NCI-H524 treated with DMSO at 0.1 percent for 48 hours (cell line): ENCODE results near the gene HHATL.

Experiments used
- DNase-seq: peaks from one replicate; lab custom pipeline; 2025; lab: John Stamatoyannopoulos, UW

The HHATL gene

GRCh38 chr3:42663581-42664437 lies 38.8 kb downstream of the HHATL start:
- no peak for DNase-seq

GRCh38 chr3:42662813-42663535 lies 39.6 kb downstream of the HHATL start:
- DNase-seq, result no peak

DNA sequence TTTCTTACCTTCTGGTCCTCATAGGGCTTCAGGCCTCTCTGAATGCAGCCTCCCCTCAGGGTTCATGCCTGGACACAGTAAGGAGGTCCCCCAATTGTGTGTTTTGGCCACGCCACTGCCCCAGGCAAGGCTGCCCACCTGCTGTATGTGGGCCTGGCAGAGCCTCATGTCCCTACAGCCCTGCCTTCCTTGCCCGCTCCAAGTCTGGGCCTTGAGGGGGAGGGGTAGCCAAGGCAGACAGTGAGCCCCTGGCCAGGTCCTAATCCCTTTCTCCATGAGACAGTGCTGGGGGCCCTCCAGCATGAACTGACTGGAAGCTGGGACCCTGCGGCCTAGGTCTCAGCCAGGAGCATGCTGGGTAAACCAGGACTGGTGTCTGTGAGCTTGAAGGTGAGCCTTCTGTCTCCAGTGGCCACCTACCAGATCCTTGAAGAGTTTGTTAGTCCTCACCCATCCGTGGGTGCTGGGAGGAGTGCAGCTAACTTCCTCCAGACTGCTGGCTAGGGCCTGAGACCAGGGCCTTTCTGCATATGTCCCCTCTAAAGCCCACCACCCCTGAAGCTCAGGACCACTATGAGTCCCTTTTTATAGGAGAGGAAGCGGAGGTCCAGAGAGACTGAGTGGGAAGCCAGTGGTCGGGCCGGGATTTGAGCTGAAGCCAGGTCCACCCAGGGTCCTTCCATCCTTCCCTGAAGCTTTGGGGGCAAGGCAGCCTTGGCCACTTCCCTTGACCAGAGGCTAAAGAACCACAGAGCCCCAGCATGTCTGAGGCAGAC lies 40.4 kb downstream of the HHATL start:
- DNase-seq, result no peak

GRCh38 chr3:42661593-42662022 lies 41.0 kb downstream of the HHATL start:
- DNase-seq, result no peak

- DNase-seq, result no peak
Measured at GRCh38 chr3:42660898-42661297, 41.7 kb downstream of the HHATL start.

- no peak for DNase-seq
Measured at GRCh38 chr3:42660131-42660715, 42.4 kb downstream of the HHATL start.

DNA sequence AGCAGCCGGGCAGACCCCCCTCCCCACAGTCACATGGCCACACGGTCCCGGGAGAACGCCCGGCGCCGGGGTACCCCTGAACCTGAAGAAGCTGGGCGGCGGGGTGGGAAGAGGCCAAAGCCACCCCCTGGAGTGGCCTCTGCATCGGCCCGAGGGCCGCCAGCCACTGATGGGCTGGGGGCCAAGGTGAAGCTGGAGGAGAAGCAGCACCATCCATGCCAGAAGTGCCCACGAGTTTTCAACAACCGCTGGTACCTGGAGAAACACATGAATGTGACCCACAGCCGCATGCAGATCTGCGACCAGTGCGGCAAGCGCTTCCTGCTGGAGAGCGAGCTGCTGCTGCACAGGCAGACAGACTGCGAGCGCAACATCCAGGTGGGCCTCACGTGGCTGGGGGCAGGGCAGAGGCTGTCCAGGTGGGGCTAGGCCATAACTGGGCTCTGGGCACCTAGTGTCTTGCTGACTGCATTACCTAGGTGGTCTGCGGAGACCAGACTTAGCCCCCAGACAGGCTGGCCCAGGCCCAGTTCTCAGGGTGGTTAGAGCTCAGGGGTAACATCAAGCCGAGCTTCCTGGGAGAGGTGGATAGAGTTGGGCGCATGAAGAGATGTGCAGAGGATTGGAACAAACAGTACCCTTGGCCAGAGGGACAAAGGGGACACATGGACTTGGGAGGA lies 43.0 kb downstream of the HHATL start:
- DNase-seq, result no peak

GRCh38 chr3:42658771-42659390 lies 43.7 kb downstream of the HHATL start:
- no peak for DNase-seq

DNA sequence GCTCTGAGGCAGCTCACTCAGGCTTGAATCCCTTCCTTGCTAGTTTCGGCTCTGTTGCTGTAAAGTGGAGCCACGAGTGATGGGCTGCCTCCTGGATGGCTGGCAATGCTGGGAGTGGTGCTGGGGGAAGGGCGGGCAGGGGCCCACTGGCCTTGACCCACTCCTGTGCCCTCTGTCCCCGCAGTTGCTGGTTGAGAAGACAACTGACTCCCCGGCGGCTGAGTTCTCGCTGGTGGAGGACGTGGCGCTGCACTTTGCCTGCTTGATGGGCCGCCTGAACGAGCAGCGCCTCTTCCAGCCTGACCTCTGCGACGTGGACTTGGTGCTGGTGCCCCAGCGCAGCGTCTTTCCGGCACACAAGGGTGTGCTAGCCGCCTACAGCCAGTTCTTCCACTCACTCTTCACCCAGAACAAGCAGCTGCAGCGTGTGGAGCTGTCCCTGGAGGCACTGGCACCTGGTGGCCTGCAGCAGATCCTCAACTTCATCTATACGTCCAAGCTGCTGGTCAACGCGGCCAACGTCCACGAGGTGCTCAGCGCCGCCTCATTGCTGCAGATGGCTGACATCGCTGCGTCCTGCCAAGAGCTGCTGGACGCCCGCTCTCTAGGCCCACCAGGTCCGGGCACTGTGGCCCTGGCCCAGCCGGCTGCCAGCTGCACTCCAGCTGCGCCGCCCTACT lies 44.4 kb downstream of the HHATL start:
- no peak for DNase-seq

DNA sequence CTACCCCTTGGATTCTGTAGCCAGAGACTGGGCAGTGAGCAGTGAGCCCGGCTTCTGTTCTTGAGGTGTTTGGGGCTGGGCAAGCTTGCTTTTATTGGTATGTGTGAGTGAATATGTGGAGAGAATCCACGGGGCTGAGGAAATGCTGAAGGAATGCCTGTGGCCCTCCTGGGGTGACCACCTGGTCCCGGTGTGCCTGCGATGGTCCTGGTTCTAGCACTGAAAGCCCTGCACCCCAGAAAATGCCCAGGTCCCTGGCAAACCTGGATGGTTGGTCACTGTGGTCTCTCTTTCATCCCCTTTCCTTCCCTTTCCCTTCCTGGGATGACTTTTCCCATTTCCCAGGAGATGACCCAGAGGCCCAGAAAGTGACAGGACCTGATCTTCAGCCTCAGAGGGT lies 44.9 kb downstream of the HHATL start:
- no peak for DNase-seq

DNA sequence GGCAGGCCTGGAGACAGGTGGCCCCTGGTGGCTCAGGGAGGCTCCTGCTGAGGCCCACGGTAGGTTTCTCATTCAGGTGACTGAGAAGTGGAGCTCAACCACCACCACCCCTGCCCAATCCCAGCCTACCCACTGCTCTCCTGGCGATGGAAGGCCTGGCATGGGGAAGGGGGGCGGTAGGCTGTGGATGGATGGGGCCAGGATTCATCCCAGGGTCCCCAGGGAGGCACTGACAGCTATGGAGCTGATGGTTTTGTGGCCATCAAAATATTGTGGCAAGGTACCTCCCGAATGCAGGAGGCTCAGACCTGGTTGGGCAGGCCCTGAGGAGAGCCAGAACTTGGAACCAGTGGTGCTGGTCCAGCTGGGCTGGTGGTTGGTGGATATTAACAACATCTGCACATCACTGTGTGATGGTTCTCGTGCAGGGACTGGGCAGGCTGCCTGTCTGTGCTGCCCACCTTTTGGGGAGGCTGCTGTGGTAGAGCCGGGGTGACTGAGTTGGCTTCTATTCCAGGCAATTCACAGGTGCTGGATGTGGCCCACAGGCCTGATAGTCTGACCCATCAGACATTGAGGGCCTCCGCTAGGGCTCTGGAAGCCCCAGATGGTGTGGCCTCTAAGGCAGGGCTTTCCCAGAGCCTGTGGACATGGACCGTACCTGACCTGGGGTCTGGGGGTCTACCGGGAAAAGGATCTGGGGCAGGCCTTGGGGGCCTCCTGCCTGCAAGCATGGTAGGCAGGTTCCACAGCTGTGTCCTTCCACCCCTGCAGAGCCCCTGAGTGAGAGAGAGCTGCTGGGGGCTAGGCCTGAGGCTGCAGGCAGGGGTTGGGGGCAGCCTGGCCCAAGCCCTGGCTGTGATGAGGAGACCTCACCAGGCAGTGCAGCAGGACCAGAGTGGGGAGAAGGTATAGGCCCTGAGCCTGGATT lies 45.7 kb downstream of the HHATL start:
- DNase-seq, result no peak

DNA sequence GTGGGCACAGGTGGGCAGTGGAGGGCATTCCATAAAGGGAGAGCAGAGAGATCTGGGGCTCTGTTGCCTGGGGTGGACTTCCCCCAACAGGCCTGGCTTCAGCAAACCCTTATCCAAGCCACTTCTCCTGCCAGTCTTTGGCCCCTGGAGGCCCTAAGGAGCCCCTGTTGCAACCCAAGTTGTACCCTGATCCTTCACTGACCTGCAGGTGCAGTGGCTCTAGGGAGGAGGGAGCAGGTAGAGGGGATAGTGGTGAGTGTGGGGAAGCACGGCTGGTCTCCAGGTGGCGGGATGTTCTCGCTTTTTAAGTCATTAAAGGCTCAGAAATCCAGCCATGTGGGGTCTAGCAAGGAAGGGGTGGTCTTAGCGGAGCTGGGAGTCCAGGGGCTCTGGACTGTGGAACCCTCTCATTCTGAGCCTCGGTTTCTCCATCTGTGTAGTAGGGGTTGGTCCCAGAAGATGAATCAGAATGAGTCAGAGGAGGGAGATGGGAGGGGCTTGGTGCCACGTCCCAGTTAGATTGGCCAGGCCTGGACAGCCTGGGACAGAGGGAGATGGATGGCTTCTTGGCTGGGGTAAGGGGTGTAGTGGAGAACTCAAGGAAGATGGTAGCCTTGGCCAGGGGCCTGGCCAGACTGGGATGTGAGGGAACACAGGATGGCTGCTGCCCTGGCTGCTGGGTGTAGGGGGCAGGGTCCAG lies 46.5 kb downstream of the HHATL start:
- DNase-seq, result no peak

GRCh38 chr3:42655331-42655888 lies 47.2 kb downstream of the HHATL start:
- no peak for DNase-seq

DNA sequence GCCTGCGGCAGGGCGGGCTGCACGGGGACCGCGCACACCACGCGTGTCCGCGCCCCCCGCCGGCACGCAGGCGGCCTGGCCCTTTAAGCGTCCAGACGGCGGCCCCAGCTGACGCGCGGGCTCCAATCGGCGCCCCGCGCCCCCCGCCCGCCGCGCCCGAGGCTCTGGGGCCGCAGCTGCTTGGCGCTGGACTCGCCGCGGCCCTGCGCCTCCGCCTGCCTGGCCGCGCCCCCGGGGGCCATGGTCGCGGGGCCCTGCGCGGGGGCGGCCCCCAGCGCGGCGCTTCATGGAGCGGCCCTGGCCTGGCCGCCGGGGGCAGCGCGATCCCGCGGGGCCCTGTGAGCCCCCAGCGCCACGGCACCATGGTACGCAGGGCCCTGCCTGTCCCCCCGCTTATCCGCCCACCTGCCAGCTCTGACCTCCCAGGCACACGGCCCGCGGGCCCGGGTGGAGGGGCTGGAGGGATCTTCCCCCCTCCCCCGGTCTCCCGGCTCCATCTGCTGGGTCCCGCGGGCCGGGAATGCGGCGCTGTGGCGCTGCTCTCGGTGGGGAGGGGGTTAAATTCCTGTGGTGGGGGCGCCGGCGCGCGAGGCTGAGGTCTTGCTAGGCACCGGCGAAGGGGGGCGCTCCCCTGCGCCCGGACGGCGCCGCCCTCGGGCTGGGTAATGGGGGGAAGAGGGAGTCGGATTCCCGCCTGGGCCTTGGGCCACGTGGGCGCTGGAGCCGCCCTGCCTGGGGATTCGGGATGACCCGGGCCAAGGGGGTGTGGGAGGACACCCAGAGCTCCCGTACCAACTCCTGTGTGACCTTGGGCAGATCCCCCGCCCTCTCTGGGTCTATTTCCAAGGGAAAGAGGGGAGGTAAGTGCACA lies 48.0 kb downstream of the HHATL start:
- DNase-seq, result no peak

GRCh38 chr3:42653560-42654330 lies 48.9 kb downstream of the HHATL start, which contains the start of gene ZBTB47:
Gene ZBTB47 (plus strand): TSS chr3:42653697. CDS start chr3:42658356, 4,659 bp downstream.
- DNase-seq, result no peak

DNA sequence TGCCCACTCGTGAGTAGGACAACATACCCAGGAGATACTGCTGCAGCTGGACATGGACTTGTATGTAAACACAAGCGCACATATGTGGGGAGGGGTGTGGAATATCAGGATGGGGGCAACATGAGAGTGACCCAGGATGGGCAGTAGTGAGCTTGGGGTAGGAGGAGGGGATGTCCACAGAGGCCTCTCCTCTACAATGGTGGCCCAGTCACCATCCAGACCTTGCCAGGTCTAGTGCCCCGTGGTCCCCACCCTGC lies 49.4 kb downstream of the HHATL start:
- no peak for DNase-seq
